HepG2 (cell line): ENCODE results near the gene AGXT.

Source experiments
- AGO2 ChIP-seq: fragments of 200-400 bp; formaldehyde crosslinking; optimal IDR thresholded peaks from 2 replicates; pipeline ENCODE3; 2017; ENCODE audit warnings: mild to moderate bottlenecking, low read depth, low read length, moderate library complexity
- ATF6 ChIP-seq: sonication (generic); formaldehyde crosslinking; conservative IDR thresholded peaks from 2 replicates; pipeline ENCODE4 v1.4.0; 2020; ENCODE audit warnings: missing genetic modification reagents
- BRF2 ChIP-seq: sonication (generic); formaldehyde crosslinking; IDR thresholded peaks from 2 replicates; pipeline ENCODE4 v1.8.1; 2022; ENCODE audit warnings: mild to moderate bottlenecking, missing genetic modification reagents
- CTCF ChIP-seq: sonication (generic); formaldehyde crosslinking; IDR thresholded peaks from 2 replicates; pipeline ENCODE4 v1.5.0; 2020; ENCODE audit warnings: mild to moderate bottlenecking, missing genetic modification reagents, moderate library complexity
- EZH2 ChIP-seq: conservative IDR thresholded peaks from 2 replicates; pipeline ENCODE4 v1.6.1; 2012; ENCODE audit warnings: mild to moderate bottlenecking, low read depth, low read length, moderate library complexity
- FLYWCH1 ChIP-seq: sonication (generic); formaldehyde crosslinking; IDR thresholded peaks from 2 replicates; pipeline ENCODE4 v1.8.1; 2023; ENCODE audit warnings: mild to moderate bottlenecking, missing genetic modification reagents
- SIN3A ChIP-seq: IDR thresholded peaks from 2 replicates; pipeline ENCODE4 v1.6.1; 2011; ENCODE audit warnings: low read depth, mild to moderate bottlenecking, control low read depth, low read length, borderline replicate concordance
- SIX4 ChIP-seq: sonication (generic); formaldehyde crosslinking; IDR thresholded peaks from 2 replicates; pipeline ENCODE4 v1.4.0; 2020; ENCODE audit warnings: missing genetic modification reagents
- ZNF557 ChIP-seq: sonication (generic); formaldehyde crosslinking; IDR thresholded peaks from 2 replicates; pipeline ENCODE4 v1.4.0; 2020; ENCODE audit warnings: missing genetic modification reagents

- no peak for TF ChIP-seq SIX4 (CRISPR knock-in tag)
- no peak for TF ChIP-seq SIN3A
- TF ChIP-seq FLYWCH1 (CRISPR knock-in tag), result no peak
- TF ChIP-seq ATF6, result no peak
- no peak for TF ChIP-seq CTCF (CRISPR knock-in tag)
- no peak for TF ChIP-seq AGO2
- TF ChIP-seq BRF2, result no peak
- no peak for TF ChIP-seq EZH2
- TF ChIP-seq ZNF557 (CRISPR knock-in tag), result no peak
These were observed 43.1 kb upstream of the AGXT start for GRCh38 chr2:240825476-240825875.
